ENCODE data around the gene CEP72.

Gene CEP72

DNA sequence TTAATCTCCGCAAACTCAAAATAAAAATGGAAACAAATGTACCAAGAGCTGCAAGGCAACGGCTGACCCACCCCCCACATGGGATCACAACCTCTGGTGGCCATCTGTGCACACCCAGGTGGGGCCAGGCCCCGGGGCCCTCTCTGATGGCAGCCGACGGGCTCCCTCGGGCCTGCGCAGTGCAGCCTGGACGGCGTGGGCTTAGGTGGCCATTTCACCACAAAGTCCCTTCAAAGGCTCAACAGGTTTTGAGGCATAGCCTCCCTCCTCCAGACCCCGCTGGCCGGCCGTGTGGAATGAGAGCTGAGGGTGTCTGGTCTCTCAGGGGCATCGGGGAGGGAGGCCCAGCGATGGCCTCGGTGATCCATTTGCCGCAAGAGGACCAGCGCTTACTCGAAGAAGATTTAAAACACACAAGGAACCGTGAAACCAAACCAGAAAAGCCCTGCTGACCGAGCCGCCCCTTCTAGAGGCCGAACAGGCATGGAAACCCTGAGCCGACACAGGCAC is 42.7 kb upstream of the CEP72 start:
- H3K36me3 ChIP-seq (ENCODE audit: insufficient read depth, low read length), result no peaks in the 10 kb centered on the region
- no peak overlapping the region for H3K4me2 ChIP-seq (ENCODE audit: insufficient read depth, low read length)
- no peaks in the 10 kb centered on the region for H3K27me3 ChIP-seq (ENCODE audit: insufficient read depth, low read length, poor library complexity)
- DNase-seq, result no peak
- no peak for ATAC-seq (ENCODE audit: insufficient read depth, low read depth)
- no peaks in the 10 kb centered on the region for H3K79me2 ChIP-seq (ENCODE audit: insufficient read depth, low read length)
- no peak overlapping the region for H3K27ac ChIP-seq (ENCODE audit: low read length)
- H4K20me1 ChIP-seq (ENCODE audit: insufficient read depth, low read length), result 0 out of 2 replicates have a peak, but pooled peaks cover 4% of the 10 kb centered on the region
- no peaks in the 10 kb centered on the region for H3K4me1 ChIP-seq (ENCODE audit: insufficient read depth, low read length)
- H3K9me3 ChIP-seq (ENCODE audit: insufficient read depth, low read length, severe bottlenecking), result no peaks in the 10 kb centered on the region
- TF ChIP-seq, protein P1, sequence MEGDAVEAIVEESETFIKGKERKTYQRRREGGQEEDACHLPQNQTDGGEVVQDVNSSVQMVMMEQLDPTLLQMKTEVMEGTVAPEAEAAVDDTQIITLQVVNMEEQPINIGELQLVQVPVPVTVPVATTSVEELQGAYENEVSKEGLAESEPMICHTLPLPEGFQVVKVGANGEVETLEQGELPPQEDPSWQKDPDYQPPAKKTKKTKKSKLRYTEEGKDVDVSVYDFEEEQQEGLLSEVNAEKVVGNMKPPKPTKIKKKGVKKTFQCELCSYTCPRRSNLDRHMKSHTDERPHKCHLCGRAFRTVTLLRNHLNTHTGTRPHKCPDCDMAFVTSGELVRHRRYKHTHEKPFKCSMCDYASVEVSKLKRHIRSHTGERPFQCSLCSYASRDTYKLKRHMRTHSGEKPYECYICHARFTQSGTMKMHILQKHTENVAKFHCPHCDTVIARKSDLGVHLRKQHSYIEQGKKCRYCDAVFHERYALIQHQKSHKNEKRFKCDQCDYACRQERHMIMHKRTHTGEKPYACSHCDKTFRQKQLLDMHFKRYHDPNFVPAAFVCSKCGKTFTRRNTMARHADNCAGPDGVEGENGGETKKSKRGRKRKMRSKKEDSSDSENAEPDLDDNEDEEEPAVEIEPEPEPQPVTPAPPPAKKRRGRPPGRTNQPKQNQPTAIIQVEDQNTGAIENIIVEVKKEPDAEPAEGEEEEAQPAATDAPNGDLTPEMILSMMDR (IDR thresholded peaks at IDR 0.05; ENCODE audit: borderline replicate concordance, extremely low read depth, low read length, poor library complexity, severe bottlenecking), result no peak
- no peak for TF ChIP-seq EZH2 (IDR thresholded peaks at IDR 0.05; ENCODE audit: borderline replicate concordance, low read depth, low read length, severe bottlenecking)
- no peak overlapping the region for H3K4me3 ChIP-seq (ENCODE audit: low read depth in 1 of 2, low read length in 2 of 2)
- no peak overlapping the region for H2AFZ ChIP-seq (ENCODE audit: low read depth, low read length)
- H3K9ac ChIP-seq (ENCODE audit: low read depth, low read length), result no peak overlapping the region

DNA sequence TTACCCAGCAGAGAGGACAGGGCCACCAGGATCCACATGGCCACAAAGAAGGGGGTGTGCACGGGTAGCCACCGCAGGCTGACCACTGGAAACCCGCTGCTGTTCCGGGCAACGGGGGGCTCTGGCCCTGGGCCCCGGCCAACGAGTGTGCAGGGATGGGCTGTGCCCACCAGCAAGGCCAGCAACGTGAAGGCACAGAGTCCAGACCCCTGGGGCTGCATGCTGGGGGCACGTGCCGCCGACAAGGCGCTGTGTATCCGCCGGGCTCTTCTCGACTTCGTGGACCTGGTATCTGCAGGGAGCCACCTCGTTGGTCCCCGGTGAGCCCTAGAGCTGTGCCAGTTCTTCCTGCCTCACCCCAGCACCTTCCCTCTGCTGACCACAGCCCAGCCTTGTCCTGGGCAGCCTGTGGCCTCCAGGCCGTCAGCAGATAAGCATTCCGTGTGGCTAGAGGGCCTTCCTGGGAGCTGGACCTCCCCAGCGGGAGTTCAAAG is 42.2 kb upstream of the CEP72 start:
- Histone ChIP-seq H3K9me3 (ENCODE audit: insufficient read depth, low read length, severe bottlenecking) (no peaks in the 10 kb centered on the region), H3K9ac (ENCODE audit: low read depth, low read length) (no peak overlapping the region), H3K4me3 (ENCODE audit: low read depth in 1 of 2, low read length in 2 of 2) (no peak overlapping the region), H3K36me3 (ENCODE audit: insufficient read depth, low read length) (no peaks in the 10 kb centered on the region), H3K27me3 (ENCODE audit: insufficient read depth, low read length, poor library complexity) (no peaks in the 10 kb centered on the region), H3K79me2 (ENCODE audit: insufficient read depth, low read length) (no peaks in the 10 kb centered on the region), H3K4me2 (ENCODE audit: insufficient read depth, low read length) (no peak overlapping the region), H2AFZ (ENCODE audit: low read depth, low read length) (no peak overlapping the region), H3K27ac (ENCODE audit: low read length) (no peak overlapping the region), H4K20me1 (ENCODE audit: insufficient read depth, low read length) (0 out of 2 replicates have a peak, but pooled peaks cover 4% of the 10 kb centered on the region), H3K4me1 (ENCODE audit: insufficient read depth, low read length) (no peaks in the 10 kb centered on the region)
- DNase-seq, result no peak
- TF ChIP-seq, protein P1 (IDR thresholded peaks at IDR 0.05; ENCODE audit: borderline replicate concordance, extremely low read depth, low read length, poor library complexity, severe bottlenecking), result no peak
- TF ChIP-seq EZH2 (IDR thresholded peaks at IDR 0.05; ENCODE audit: borderline replicate concordance, low read depth, low read length, severe bottlenecking), result no peak
- ATAC-seq (ENCODE audit: insufficient read depth, low read depth), result no peak

DNA sequence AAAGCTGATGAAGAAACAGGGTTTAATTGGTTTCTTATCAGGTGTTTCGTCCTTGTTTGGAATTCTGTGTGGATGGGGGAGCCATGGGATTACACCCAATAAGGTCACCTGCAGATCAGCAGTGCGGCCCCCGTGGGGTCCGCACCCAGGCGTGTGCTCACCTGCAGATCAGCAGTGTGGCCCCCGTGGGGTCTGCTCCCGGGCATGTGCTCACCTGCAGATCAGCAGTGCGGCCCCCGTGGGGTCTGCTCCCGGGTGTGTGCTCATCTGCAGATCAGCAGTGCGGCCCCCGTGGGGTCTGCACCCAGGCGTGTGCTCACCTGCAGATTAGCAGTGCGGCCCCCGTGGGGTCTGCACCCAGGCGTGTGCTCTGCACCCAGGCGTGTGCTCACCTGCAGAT is 41.7 kb upstream of the CEP72 start:
- Histone ChIP-seq H3K79me2 (ENCODE audit: insufficient read depth, low read length) (no peaks in the 10 kb centered on the region), H3K4me1 (ENCODE audit: insufficient read depth, low read length) (no peaks in the 10 kb centered on the region), H3K27me3 (ENCODE audit: insufficient read depth, low read length, poor library complexity) (no peaks in the 10 kb centered on the region), H3K9me3 (ENCODE audit: insufficient read depth, low read length, severe bottlenecking) (peaks cover 1% of the 10 kb centered on the region), H4K20me1 (ENCODE audit: insufficient read depth, low read length) (0 out of 2 replicates have a peak, but pooled peaks cover 4% of the 10 kb centered on the region), H3K36me3 (ENCODE audit: insufficient read depth, low read length) (no peaks in the 10 kb centered on the region), H3K9ac (ENCODE audit: low read depth, low read length) (no peak overlapping the region), H3K27ac (ENCODE audit: low read length) (no peak overlapping the region), H2AFZ (ENCODE audit: low read depth, low read length) (no peak overlapping the region), H3K4me2 (ENCODE audit: insufficient read depth, low read length) (no peak overlapping the region), H3K4me3 (ENCODE audit: low read depth in 1 of 2, low read length in 2 of 2) (no peak overlapping the region)
- DNase-seq (no peak), ATAC-seq (ENCODE audit: insufficient read depth, low read depth) (no peak)
- TF ChIP-seq, protein P1 (IDR thresholded peaks at IDR 0.05; ENCODE audit: borderline replicate concordance, extremely low read depth, low read length, poor library complexity, severe bottlenecking), result no peak
- no peak for TF ChIP-seq EZH2 (IDR thresholded peaks at IDR 0.05; ENCODE audit: borderline replicate concordance, low read depth, low read length, severe bottlenecking)
